GM21717 (cell line): Measurements from ENCODE around the gene PRPF39.
"Not testable (repeated sequence)": the region's sequence is repeated elsewhere in the genome, so short reads cannot be mapped to it uniquely, and the experiment has no call there.

Source experiments
- ATAC-seq: cut with Tn5 transposase; IDR thresholded peaks from one replicate; pipeline ENCODE4 v1.9.1; 2021; ENCODE audit warnings: mild to moderate bottlenecking, moderate library complexity; ENCODE audit not compliant: unreplicated experiment

The PRPF39 gene

DNA sequence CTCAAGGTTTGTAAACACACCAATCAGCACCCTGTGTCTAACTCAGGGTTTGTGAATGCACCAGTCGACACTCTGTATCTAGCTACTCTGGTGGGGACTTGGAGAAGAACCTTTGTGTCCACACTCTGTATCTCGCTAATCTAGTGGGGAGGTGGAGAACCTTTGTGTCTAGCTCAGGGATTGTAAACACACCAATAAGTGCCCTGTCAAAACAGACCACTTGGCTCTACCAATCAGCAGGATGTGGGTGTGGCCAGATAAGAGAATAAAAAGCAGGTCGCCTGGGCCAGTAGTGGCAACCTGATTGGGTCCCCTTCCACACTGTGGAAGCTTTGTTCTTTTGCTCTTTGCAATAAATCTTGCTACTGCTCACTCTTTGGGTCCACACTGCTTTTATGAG lies 2.8 kb upstream of the PRPF39 start:
- not testable (repeated sequence) for ATAC-seq

DNA sequence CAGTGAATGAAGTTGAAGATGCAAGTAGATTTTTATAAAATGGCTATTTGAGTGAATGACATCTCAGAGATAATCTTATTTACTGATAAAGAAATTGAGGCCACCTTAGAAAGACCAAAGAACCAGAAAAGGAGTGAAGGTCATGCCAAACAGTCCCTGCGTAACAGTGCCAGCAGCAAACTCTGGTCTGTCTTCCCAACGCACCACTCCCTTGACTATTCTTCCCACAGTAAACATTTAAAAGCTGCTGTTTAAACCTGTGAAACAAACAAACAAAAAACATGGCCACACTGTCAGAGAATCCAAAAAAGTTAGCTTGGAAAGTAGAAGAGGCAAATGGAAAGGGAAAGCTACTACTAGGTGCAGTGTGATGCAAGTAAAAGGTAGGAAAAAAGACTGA lies 1.5 kb upstream of the PRPF39 start:
- ATAC-seq = no peak

DNA sequence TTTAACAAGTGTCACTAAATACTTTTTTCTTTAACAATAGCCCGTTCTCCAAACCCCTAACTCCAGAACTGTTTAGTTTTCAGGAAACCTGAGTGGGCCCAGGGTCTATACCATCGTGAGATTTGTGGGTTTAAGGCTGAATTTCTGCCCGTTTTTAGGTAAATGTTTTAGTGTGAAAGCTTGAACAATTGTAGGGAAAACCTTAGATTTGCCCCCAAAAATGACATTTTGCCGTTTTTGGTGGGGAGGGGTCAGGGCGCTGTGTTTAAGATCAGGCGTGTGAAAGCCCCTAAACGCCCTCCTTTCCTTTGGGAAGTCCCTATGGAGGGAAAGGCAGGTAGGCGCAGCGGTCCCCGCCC lies 320 bp upstream of the PRPF39 start:
- ATAC-seq = no peak

DNA sequence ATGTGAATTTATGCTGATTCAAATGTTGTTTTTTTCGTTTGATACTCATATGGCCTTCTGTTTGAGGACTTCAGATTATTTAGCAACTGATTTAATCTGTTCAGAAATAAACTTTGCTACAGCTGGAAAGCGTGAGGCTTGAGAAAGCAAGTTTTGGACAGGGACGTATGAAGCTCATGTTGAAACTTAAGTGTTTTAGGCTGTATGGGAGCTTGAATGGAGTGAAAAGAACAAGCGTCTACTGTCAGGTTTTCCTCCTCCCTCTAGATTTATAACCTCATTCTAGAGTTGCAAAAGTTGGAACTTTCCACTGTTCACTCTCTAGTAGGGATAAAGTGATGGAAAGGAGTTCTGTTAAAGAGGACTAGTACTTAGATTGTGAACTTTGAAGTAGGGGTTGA lies 1.0 kb downstream of the PRPF39 start:
- ATAC-seq = no peak

DNA sequence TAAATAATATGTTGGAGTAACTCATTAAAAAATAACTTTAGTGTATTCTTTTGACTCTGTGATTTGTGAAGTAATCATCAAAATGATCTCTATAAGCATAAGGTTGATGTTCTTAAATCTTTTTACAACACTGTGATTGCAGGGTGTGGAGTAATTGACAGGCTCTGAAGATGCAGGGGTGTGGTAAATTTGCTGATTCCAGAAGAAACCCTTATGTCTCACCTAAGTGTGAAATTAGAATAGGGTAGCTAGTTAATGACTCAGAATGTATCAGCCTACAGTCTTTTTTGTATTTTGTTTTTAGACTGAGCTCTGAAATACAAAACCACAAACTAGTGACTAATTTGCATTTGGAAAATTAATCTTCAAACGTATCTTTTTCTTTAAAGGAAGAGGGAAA lies 5.9 kb downstream of the PRPF39 start:
- ATAC-seq = peak; percentile 81

DNA sequence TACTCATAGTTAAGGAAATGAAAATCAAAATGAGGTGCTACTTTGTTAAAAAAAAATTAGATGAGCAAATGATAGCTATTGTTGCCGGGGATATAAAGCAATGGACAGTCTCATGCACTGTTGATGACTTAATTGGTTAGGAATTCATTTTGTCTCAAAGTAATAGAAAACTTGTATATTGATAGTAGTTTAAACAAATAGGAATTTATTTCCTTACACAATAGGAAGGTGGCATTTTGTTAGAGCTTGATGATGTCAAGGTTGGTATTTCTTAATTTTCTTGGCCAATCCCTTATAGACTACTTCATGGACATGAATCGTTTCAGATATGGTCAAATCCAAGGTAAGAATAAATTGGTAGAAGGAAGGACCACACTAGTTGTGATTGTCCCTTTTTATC lies 7.8 kb downstream of the PRPF39 start:
- ATAC-seq = no peak

DNA sequence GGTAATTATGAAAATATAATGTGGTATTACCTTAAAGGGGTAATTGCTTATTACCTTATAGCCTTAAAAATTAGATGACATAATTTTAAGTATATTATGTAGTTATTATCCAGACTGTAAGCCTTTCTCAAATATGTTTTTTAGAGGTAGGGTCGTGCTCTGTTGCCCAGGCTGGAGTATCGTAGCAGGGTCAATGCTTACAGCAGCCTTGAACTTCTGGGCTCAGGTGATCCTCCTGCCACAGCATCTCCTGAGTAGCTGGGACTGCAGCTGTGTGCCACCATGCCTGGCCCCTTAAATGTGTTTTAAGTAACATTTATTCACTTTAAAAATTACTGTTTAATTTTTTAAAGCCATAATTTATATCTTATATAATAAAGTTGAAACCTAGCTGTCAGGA lies 10.4 kb downstream of the PRPF39 start:
- ATAC-seq = no peak

DNA sequence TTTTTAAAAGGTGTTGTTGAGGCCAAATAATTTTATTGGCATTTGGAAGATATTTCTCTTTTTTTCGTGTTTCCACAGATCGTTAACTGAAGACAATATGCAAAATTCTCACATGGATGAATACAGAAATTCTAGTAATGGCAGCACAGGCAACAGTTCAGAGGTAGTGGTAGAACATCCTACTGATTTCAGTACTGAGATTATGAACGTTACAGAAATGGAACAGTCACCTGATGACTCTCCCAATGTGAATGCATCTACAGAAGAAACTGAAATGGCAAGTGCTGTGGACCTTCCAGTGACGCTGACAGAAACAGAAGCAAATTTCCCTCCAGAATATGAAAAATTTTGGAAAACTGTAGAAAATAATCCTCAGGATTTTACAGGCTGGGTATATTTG lies 11.2 kb downstream of the PRPF39 start:
- no peak for ATAC-seq

DNA sequence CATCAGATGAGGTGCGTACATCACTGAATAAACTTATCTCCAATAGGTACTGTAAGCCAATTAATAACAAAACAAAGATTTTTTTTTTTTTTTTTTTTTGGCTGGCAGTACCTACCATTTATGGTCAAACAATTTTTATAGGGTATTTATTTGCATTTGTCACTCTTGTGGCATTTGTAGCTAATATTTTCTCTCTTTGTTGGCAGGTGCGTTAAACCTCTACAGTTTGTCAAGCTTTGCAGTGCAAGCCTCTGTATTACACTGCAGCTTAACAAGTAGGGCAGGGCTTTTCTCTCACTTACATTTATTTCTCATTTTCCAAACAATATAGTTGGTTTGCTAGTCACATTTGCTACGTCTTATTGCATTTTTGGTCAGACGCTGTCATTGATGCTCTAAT lies 12.3 kb downstream of the PRPF39 start:
- ATAC-seq = no peak

DNA sequence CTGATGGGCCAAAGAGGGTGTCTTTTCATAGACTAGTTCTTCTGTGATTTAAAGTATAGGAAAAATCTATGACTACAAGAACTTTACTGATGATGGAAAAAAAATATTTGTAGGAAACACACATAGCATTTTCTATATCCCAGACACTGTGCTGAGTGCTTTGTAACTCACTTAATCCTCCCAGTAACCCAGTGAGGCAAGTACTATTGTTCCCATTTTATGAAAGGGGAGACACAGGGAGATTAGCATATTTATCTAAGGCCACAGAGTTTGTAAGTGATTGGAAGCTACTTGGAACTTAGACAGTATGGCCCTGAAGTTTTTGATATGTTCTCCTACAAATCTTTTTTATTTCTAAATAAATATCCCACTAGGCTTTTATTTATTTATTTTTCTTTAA lies 19.9 kb downstream of the PRPF39 start:
- no peak for ATAC-seq

DNA sequence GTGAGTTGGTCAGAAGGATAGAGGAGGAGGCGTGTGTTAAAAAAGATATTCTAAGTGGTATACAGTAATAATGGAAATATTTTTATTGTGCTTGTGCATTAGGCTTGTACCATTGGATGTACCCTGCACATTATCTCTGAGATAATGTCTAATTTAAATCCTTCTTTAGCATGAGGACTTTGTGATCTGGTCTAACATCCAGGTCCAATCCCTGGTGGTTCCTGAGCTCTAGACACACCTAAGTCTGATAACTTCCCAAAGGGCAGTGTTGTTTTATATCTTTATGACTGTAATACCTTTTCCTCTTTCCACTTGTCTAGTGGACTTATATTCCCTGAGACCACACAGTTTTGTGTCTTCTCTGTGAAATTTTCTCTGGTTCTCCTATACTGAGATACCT lies 20.6 kb downstream of the PRPF39 start:
- ATAC-seq = no peak

DNA sequence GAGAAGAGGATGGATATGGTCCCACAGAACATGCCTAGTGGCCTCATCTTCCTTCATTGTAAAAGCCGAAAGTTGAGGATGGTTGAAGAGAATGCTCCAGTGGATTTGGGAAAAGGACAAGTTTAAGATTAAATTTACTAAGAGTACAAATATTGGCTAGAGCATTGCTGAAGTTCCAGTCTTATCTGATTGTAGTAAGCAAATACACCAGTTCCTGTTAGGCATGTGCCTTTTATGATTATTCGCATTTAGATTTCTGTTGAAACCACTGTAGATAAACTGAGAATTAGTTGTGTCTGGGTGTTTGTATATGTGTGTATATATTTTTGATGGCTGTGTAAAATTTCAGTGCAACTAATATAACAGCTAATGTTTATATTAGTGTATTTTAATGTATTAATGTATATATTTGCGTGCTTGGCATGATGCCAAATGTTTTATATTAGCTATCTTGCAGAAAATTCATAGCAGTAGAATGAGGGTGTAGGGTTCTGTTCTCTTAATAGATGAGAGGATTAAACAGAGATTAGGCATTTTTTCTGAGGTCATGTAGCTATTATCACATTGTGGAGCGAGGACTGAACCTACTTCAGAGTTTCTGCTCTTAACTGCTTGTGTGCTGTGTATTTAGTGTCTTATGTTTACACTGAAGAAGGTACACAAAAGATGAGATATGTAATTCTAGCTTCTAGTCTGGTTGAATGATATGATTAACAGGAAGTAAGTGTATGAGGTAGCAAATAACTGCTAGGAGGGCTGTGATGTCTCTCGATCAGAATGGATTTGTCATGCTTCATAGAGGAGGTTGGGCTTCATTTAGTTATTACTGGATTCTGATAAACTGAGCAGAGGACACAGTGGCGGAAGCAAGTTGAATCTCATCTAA lies 29.2 kb downstream of the PRPF39 start:
- ATAC-seq = no peak

DNA sequence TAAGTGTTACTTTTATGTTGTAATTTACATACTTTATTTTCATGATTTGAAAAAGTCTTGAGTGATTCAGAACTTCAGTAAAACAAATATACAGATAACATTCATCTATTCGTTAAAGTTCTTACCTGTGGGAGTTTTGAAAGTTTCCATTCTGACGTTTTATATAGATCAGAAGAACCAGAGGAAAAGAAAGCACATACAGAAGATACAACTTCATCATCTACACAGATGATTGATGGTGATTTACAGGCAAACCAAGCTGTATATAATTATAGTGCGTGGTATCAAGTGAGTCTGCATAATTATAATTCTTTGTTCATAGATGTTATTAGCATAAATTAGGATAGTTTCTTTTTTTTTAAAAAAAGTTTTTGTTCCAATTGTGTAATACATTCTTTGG lies 30.4 kb downstream of the PRPF39 start:
- no peak for ATAC-seq

DNA sequence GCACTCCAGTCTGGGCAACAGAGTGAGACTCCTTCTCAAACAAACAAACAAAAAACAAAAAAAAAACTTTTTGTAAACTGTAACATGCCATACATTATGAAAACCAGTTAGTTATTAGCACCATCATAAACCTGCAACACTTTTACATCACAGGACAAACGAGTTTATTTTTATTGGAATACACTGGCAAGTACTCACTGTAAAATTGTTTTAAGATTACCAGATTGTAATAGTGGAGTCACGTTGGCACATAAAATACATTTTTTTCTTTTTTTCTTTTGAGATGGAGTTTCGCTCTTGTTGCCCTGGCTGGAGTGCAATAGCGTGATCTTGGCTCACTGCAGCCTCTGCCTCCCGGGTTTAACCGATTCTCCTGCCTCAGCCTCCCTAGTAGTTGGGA lies 34.7 kb downstream of the PRPF39 start:
- no peak for ATAC-seq

DNA sequence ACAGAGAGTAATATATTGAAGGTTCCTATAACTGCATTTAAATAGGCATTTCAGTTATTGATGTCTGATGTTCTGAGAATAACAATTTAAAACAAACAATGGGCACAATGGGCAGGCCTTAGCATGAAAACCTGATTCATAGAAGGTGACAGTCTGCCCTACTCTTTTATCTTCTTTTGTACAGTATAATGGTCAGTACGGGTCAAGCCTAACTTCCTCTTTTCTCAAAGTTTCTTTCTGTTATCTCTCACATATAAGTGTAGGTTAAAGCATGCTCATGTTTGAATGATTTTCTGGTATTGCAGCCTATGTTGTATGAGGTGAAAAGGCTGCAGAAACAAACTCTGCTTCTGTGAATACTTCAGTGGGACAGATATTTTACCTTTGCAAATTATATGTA lies 36.2 kb downstream of the PRPF39 start:
- no peak for ATAC-seq

DNA sequence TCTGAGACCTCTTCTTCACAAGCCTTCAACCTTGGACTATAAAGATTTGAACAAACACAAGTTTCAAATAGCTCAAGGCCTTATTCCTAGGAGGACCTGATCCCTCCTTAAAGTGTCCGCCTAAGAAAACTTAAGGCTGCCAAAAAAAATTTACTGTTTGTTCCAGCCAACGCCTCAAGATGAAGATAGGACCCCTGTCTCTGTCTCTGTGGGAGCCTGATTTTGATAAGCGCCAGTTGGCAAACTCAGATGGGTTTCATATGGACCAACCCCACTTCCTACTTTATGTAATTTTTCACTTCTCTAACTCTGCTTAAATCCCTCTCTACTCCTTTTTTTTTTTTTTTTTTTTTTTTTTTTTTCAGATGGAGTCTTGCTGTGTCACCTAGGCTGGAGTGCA lies 39.4 kb downstream of the PRPF39 start:
- no peak for ATAC-seq

DNA sequence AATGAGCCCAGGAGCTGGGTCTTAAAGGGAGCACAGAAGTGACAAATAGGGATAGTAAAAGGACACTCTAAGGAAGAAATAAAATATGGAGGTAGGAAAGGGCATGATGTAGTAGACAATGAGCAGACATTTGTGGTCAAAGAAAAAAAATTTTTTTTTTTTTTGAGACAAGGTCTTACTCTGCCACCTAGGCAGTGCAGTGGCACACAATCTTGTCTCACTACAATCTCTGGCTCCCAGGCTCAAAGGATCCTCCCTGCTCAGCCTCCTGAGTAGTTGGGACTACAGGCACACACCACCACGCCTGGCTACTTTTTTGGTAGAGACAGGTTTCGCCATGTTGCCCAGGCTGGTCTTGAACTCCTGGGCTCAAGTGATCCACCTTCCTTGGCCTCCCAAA lies 41.8 kb downstream of the PRPF39 start:
- ATAC-seq = no peak

DNA sequence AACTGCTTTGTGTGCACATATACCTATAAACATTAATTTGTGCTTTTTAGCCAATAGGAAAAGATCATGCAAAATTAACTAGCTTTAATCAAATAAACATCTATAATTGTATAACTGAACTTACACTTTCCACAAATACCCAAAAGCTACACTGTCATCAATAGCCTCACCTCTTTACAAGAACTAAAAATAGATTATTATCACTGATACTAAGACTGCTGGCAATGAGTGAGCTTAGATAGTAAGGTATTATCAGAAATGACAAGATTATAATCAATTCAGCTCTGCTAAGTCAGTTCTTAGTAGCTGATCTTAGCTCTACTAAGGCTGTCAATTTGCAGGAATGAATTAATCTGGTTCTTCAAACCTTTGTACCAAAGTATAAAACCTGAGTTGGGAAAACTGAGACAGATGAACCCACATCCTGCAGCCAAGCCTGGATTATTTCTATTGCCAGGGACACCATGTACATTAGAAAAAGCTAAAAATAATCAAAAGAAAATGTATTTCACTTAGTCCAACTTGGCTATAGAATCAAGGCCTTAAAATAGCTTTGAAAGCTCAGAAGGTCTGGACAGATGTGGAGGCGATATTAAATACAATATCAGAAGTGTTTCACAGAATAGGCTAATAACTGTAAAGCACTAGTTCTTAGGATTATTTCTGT lies 45.2 kb downstream of the PRPF39 start:
- no peak for ATAC-seq

DNA sequence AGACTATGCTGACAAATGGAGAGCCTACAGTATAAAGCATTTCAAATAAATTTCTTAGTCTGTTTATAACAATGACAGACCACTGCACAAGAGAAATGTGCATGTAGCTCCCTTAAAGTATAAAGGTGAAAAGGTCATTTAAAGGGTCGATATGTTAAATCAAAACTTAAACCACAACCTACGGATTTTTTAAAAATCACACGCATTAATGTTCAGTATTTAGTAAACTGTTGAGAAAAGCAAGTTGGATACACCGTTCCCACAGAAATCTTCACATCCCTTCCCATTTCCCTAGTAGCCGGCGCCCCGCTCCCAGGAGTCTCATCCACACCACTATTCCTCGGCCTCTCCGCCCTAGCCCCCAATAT lies 49.8 kb downstream of the PRPF39 start:
- ATAC-seq = no peak

DNA sequence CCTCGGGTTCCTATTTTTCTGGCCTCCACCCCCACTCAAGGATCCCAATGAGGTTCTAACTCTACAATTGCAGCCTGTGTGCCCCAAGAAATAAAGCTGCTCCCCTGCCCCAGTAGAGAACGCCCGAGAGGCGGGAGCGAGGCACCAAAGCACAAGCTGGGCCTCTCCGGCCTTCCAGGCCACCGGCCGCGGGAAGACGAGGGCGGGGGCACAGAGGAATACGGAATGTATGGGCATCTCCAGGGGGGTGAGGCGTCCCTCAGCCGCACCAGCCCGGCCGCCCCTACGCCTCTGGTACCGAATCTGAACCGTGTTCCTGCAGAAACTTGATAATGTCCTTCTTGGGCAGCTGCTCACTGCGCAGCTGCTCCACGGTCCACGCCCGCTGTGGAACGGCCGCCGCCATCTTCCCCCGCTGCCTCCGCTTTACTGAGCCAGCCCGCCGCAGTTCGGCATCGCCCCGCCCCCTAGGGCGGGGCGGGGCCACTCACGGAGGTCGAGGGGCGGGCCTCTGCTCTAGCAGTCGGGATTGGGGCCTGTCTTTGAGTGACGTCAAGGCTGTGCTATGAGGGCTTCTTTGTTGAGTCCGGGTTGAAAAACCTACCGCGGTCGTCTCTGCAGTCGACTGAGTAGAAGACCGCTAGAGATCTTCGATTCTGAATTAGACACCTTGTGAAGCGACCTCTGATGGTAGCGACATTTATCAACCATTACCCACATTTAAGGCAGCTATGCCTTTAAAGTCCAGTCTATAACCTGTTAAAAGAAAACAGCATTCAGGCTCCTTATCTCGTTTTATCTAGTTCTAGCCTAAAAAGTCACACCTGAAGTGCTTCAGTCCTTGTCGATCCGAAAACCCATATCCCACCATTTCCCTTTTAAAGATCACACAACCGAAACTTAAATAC lies 50.4 kb downstream of the PRPF39 start, which contains the start of gene FKBP3:
Gene FKBP3 (minus strand): TSS at position 431 of the 908 bp plus-strand sequence. CDS start 25 bp downstream, at position 406.
- peak; percentile 92 for ATAC-seq

DNA sequence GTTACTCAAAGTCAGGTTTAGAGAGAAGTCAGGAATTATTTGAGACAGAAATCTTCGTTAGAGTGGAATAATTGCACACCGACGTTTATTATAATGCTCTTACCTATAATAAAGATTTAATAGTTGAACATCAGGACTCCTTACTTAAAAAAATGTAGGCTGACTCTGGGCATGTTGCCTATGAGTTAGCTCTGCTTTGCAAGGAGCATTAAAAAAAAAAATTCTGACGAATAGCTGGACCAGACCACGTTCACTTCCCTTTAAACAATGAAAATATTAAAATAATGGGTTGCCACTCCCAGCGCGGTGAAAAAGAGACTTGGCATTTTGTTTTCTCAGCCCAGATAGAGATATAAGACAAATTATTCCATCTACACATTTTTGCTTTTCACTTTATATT lies 51.2 kb downstream of the PRPF39 start:
- ATAC-seq = no peak
